GM12801 (cell line): ENCODE measurements around the gene TOX2.

Experiments used
- TF ChIP-seq, protein P1 (sequence below): IDR thresholded peaks from one replicate; pipeline ENCODE4 v1.5.1; 2011; ENCODE audit warnings: control low read depth; ENCODE audit not compliant: insufficient read length; ENCODE audit errors: extremely low read depth

Gene TOX2, protein sequence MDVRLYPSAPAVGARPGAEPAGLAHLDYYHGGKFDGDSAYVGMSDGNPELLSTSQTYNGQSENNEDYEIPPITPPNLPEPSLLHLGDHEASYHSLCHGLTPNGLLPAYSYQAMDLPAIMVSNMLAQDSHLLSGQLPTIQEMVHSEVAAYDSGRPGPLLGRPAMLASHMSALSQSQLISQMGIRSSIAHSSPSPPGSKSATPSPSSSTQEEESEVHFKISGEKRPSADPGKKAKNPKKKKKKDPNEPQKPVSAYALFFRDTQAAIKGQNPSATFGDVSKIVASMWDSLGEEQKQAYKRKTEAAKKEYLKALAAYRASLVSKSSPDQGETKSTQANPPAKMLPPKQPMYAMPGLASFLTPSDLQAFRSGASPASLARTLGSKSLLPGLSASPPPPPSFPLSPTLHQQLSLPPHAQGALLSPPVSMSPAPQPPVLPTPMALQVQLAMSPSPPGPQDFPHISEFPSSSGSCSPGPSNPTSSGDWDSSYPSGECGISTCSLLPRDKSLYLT

DNA sequence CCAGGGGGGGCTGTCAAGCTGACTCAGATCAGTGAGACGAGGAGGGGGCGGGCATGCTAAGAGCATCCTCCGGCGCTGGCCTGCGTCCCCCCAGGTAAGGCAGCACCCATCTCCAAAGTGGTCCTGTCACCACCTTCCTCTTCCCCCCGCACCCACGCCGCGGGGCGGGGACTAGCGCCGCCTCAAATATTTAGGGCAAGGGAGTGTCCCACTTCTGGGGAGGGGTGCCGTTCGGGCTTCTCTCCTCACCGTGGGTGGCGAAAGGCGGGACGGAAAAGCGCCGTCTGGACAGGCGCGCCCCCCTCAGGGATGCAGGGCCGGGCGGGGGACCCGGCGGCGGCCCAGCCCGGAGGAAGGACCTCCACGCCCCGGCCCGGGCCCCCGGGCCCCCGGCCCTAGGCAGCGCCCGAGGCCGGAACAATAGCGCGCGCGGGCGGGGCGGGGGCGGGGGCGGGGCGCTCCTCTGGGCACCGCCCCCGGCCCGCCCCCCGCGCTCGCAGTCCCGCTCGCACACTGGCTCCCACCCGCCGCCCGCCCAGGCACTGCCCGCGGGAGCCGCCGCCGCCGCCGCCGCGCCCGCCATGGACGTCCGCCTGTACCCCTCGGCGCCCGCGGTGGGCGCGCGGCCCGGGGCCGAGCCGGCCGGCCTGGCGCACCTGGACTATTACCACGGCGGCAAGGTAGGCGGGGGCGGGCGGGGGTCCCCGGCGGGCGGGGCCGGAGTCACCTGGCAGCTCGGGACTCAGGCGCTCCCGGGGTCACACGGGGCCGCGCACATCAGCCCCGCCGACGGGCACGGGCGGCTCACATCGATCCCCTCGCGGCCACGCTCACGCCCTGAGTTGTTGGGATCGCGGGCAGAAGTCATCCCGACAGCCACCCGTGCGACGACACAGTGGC is at the start of gene TOX2:
TOX2 (plus strand) TSS at position 542 of the 900 bp plus-strand sequence; CDS start at position 582, 40 bp downstream.
- TF ChIP-seq, protein P1, sequence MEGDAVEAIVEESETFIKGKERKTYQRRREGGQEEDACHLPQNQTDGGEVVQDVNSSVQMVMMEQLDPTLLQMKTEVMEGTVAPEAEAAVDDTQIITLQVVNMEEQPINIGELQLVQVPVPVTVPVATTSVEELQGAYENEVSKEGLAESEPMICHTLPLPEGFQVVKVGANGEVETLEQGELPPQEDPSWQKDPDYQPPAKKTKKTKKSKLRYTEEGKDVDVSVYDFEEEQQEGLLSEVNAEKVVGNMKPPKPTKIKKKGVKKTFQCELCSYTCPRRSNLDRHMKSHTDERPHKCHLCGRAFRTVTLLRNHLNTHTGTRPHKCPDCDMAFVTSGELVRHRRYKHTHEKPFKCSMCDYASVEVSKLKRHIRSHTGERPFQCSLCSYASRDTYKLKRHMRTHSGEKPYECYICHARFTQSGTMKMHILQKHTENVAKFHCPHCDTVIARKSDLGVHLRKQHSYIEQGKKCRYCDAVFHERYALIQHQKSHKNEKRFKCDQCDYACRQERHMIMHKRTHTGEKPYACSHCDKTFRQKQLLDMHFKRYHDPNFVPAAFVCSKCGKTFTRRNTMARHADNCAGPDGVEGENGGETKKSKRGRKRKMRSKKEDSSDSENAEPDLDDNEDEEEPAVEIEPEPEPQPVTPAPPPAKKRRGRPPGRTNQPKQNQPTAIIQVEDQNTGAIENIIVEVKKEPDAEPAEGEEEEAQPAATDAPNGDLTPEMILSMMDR: no peak

DNA sequence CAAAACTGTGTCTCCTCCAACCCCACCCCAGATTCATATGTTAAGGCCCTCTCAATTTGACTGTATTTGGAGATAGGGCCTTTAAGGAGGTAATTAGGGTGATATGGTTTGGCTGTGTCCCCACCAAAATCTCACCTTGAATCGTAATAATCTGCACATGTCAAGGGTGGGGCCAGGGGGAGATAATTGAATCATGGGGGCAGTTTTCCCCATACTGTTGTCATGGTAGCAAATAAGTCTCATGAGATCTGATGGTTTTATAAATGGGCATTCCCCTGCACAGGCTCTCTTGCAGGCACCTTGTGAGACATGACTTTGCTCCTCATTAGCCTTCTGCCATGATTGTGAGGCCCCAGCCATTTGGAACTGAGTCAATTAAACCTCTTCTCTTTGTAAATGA is 46.6 kb upstream of the TOX2 start:
- TF ChIP-seq, protein P1: no peak

DNA sequence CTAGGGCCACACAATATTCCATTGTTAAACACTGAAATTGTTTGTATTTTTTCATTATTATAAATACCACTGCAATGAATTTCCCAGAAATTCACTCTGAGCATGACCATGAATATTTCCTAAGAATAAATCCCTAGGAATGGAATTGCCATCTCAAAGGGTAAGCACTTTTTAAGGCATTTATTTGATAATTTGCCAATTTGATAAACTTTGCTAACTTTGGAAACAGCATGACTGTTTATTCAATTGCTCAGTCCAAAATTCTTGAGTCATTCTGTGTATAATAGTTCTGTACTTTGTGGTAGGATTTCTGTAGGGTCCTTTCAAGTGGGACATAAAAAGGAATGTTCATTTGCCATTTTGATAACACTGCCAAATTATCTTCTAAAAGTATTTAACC is 44.2 kb upstream of the TOX2 start:
- TF ChIP-seq, protein P1: no peak

DNA sequence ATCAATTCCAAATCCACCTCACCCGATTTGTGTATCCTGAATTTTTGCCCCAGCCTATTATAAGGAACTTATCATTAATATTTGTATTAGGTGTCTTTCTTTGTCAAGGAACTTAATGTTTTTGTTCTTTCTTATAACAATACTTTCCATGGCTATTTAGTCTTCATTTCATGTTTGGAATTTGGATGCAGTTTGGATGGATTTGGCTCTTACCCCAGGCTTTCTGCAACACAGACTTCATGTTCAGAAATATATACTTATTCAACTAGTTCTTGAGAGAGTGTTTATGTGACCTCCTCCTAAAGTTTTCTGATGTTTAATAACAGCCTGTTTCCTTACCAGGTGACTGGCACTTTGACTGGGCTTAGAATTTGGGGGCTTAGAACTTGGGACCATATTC is 35.9 kb upstream of the TOX2 start:
- TF ChIP-seq, protein P1: no peak

DNA sequence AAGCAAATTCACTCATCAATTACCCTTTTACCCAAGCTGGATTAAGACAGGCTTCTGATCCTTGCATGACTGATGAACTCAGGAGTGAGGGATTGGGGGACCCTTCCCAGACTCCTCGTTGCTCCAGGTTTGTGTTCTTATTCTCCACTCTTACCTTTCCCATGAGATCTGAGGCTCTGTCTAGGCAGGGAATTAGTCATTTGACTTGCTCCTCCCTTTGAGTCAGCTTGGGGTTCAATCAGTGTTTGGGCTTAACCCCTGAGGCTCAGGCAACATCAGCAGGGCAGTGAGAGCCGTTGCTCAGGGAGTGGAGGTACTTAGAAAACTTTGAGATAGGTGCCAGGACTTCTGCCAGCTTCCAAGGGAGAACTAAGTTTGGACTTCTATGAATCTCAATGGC is 20.7 kb upstream of the TOX2 start:
- TF ChIP-seq, protein P1: no peak

DNA sequence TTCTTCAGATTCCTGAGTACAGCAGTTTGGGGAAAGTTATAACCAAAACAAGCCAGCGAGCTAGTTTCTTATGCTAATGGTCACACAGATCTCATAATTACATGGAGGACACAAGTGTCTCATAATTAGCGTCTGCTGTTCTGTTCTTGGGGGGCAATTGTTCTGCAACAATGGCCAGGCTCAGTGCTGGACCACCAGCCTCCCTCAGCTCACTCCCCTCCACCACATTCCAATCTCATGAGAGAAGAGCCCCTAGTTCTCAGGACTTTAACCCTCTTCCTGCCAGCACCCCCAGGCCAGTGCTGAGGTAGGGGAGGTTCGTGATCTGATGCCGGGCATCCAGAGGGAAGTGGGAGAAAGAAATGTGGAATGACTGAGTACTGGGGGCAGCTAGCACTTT is 20.2 kb upstream of the TOX2 start:
- TF ChIP-seq, protein P1: no peak

DNA sequence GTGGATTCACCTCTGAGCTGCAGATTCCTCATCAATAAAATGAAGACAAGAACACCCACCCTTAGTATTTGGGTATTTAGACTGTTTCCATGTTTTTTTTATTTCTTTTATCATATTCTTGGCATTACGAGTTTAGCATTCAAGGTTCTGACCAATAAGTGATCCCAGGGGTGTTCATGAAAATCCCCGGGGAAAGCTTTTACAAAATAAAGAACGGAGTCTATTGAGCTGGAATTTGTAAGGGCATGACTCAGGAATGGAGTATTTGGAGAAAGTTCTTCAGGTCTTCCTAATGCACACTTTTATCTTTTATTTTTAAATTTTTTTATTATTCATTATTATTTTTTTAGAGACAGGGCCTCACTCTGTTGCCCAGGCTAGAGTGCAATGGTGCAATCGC is 19.4 kb upstream of the TOX2 start:
- TF ChIP-seq, protein P1: no peak
